MM.1S (cell line): ENCODE results near the gene SERHL2.
"Not testable (repeated sequence)": the region's sequence is repeated elsewhere in the genome, so short reads cannot be mapped to it uniquely, and the experiment has no call there.

ENCODE experiments used
- DNase-seq: peaks from one replicate; pipeline ENCODE4 v3.0.0-alpha.2; 2015
- H2AFZ ChIP-seq: fragments of 300-600 bp; sonication (generic); 2 replicates; pipeline ENCODE4 v1.6.0; 2016; ENCODE audit warnings: antibody characterized with exemption, low read length
- H3F3A ChIP-seq: fragments of 300-600 bp; sonication (generic); 2 replicates; pipeline ENCODE4 v1.6.1; 2016; ENCODE audit warnings: mild to moderate bottlenecking, antibody characterized with exemption, low read length, moderate library complexity, mixed read lengths; ENCODE audit not compliant: insufficient read depth
- H3K27ac ChIP-seq: fragments of 300-600 bp; sonication (generic); 2 replicates; pipeline ENCODE4 v1.5.1; 2016; ENCODE audit warnings: mild to moderate bottlenecking, low read length
- H3K27me3 ChIP-seq: fragments of 300-600 bp; sonication (generic); replicated peaks from 2 replicates; pipeline ENCODE4 v1.6.0; 2016; ENCODE audit warnings: low read length; ENCODE audit not compliant: insufficient read depth
- H3K36me3 ChIP-seq: fragments of 300-600 bp; sonication (generic); replicated peaks from 2 replicates; pipeline ENCODE4 v1.6.1; 2016; ENCODE audit warnings: mild to moderate bottlenecking, low read length, mixed read lengths; ENCODE audit not compliant: insufficient read depth
- H3K4me1 ChIP-seq: fragments of 300-600 bp; sonication (generic); 2 replicates; pipeline ENCODE4 v1.6.1; 2016; ENCODE audit warnings: low read length, mixed read lengths
- H3K4me2 ChIP-seq: fragments of 300-600 bp; sonication (generic); 2 replicates; pipeline ENCODE4 v1.6.0; 2016; ENCODE audit warnings: low read depth, low read length
- H3K4me3 ChIP-seq: fragments of 300-600 bp; sonication (generic); 2 replicates; pipeline ENCODE4 v1.5.1; 2016; ENCODE audit warnings: low read length, mixed read lengths
- H3K79me2 ChIP-seq: fragments of 300-600 bp; sonication (generic); 2 replicates; pipeline ENCODE4 v1.6.1; 2016; ENCODE audit warnings: mixed run types, low read length, mixed read lengths
- H3K9ac ChIP-seq: fragments of 300-600 bp; sonication (generic); 2 replicates; pipeline ENCODE4 v1.6.1; 2016; ENCODE audit warnings: low read length, mixed read lengths
- H3K9me2 ChIP-seq: fragments of 300-600 bp; sonication (generic); replicated peaks from 2 replicates; pipeline ENCODE4 v1.6.1; 2016; ENCODE audit warnings: mild to moderate bottlenecking, low read length, mixed read lengths; ENCODE audit not compliant: insufficient read depth
- H3K9me3 ChIP-seq: fragments of 300-600 bp; sonication (generic); replicated peaks from 2 replicates; pipeline ENCODE4 v1.6.1; 2016; ENCODE audit warnings: mild to moderate bottlenecking, low read length, mixed read lengths; ENCODE audit not compliant: insufficient read depth
- H4K20me1 ChIP-seq: fragments of 300-600 bp; sonication (generic); 2 replicates; pipeline ENCODE4 v1.6.1; 2016; ENCODE audit warnings: mild to moderate bottlenecking, low read length, moderate library complexity, mixed read lengths; ENCODE audit not compliant: insufficient read depth
- CTCF ChIP-seq: fragments of 300-600 bp; sonication (generic); IDR thresholded peaks from 2 replicates; pipeline ENCODE4 v1.5.1; 2016; ENCODE audit warnings: antibody characterized with exemption, low read length, mixed read lengths
- EZH2 ChIP-seq: fragments of 300-600 bp; sonication (generic); optimal IDR thresholded peaks from 2 replicates; pipeline ENCODE3; 2017; ENCODE audit warnings: low read depth, mild to moderate bottlenecking, antibody characterized with exemption, low read length, mixed read lengths
- EZH2phosphoT487 ChIP-seq: fragments of 300-600 bp; sonication (generic); IDR thresholded peaks from 2 replicates; pipeline ENCODE4 v1.6.1; 2018; ENCODE audit warnings: antibody characterized with exemption, low read length

Gene SERHL2

GRCh38 chr22:42518638-42519524, 34.9 kb upstream of the SERHL2 start:
- H3K4me3 ChIP-seq: peak overlapping the region; percentile 83

GRCh38 chr22:42519525-42520401, 34.0 kb upstream of the SERHL2 start, which contains the start of gene RRP7A:
RRP7A (minus strand) TSS chr22:42519796; CDS start chr22:42519786, 10 bp downstream.
- peak within 1 kb of the TSS; percentile 83 for H3K4me3 ChIP-seq
- peak within 1 kb of the TSS; percentile 76 for H3K4me2 ChIP-seq
- no peak for TF ChIP-seq EZH2
- H3K4me1 ChIP-seq: peaks cover 3% of the 10 kb centered on the region; the same call in 1 of the 2 replicates
- H3K9me2 ChIP-seq: no peaks in the 10 kb centered on the region
- peaks cover 28% of the 10 kb centered on the region for H3K79me2 ChIP-seq
- H3K9me3 ChIP-seq: no peaks in the 10 kb centered on the region
- H3K27me3 ChIP-seq: peaks cover 30% of the 10 kb centered on the region
- H3K36me3 ChIP-seq: 0 out of 2 replicates have a peak, but pooled peaks cover 3% of the 10 kb centered on the region
- no peaks in the 10 kb centered on the region for H3F3A ChIP-seq
- H3K9ac ChIP-seq: peak within 1 kb of the TSS; percentile 81
- peak within 1 kb of the TSS; percentile 88 for H2AFZ ChIP-seq
- peak; percentile 85 for DNase-seq
- no peaks in the 10 kb centered on the region; the same call in 1 of the 2 replicates for H4K20me1 ChIP-seq
- no peak within 1 kb of the TSS for H3K27ac ChIP-seq

More at GRCh38 chr22:42518638-42519524, 34.9 kb upstream of the SERHL2 start:
- H3K9me3 ChIP-seq, DNase-seq, H4K20me1 ChIP-seq, H3K9me2 ChIP-seq, H3K36me3 ChIP-seq, H3K27ac ChIP-seq, H3F3A ChIP-seq, H3K4me1 ChIP-seq: not testable (repeated sequence)
- peaks cover 28% of the 10 kb centered on the region for H3K79me2 ChIP-seq
- peak overlapping the region; percentile 76 for H3K4me2 ChIP-seq
- peak overlapping the region; percentile 81 for H3K9ac ChIP-seq
- H3K27me3 ChIP-seq: peaks cover 22% of the 10 kb centered on the region
- H2AFZ ChIP-seq: peak overlapping the region; percentile 88; the same call in 1 of the 2 replicates

- TF ChIP-seq EZH2phosphoT487: no peak
- TF ChIP-seq CTCF: no peak
- no peak for TF ChIP-seq EZH2
- Histone ChIP-seq H3K9me2 (no peaks in the 10 kb centered on the region), H3K4me1 (peaks cover 3% of the 10 kb centered on the region; the same call in 1 of the 2 replicates), H3K4me2 (no peak overlapping the region), H3K4me3 (no peak overlapping the region), H2AFZ (no peak overlapping the region), H3K36me3 (0 out of 2 replicates have a peak, but pooled peaks cover 3% of the 10 kb centered on the region), H3K27me3 (peaks cover 43% of the 10 kb centered on the region), H3K27ac (no peak overlapping the region), H3K79me2 (peaks cover 24% of the 10 kb centered on the region), H3K9me3 (no peaks in the 10 kb centered on the region), H3F3A (no peaks in the 10 kb centered on the region), H4K20me1 (no peaks in the 10 kb centered on the region; the same call in 1 of the 2 replicates), H3K9ac (no peak overlapping the region)
- no peak for DNase-seq
Observed at GRCh38 chr22:42521228-42521546, 32.6 kb upstream of the SERHL2 start.

GRCh38 chr22:42522546-42522945, 31.2 kb upstream of the SERHL2 start:
- no peak for DNase-seq

More at GRCh38 chr22:42522546-42522945, 31.2 kb upstream of the SERHL2 start:
- Histone ChIP-seq H3K27ac (no peak overlapping the region), H3K27me3 (peaks cover 56% of the 10 kb centered on the region), H3K4me2 (no peak overlapping the region), H3K9me3 (no peaks in the 10 kb centered on the region), H2AFZ (no peak overlapping the region), H3K4me3 (no peak overlapping the region), H3K4me1 (peaks cover 3% of the 10 kb centered on the region; the same call in 1 of the 2 replicates), H4K20me1 (no peaks in the 10 kb centered on the region; the same call in 1 of the 2 replicates), H3K36me3 (0 out of 2 replicates have a peak, but pooled peaks cover 3% of the 10 kb centered on the region), H3K9me2 (no peaks in the 10 kb centered on the region), H3F3A (no peaks in the 10 kb centered on the region), H3K9ac (no peak overlapping the region), H3K79me2 (peaks cover 16% of the 10 kb centered on the region)
- no peak for TF ChIP-seq CTCF
- no peak for TF ChIP-seq EZH2phosphoT487
- TF ChIP-seq EZH2: no peak
